NAMALWA (cell line): ENCODE data around the gene PRRT4.
A peak's percentile ranks its signal among the peaks of the same experiment; 100 is the strongest.

ENCODE experiments used
- DNase-seq: peaks from one replicate; pipeline ENCODE4 v3.0.0-alpha.2; 2015; ENCODE audit warnings: low spot score

The PRRT4 gene

DNA sequence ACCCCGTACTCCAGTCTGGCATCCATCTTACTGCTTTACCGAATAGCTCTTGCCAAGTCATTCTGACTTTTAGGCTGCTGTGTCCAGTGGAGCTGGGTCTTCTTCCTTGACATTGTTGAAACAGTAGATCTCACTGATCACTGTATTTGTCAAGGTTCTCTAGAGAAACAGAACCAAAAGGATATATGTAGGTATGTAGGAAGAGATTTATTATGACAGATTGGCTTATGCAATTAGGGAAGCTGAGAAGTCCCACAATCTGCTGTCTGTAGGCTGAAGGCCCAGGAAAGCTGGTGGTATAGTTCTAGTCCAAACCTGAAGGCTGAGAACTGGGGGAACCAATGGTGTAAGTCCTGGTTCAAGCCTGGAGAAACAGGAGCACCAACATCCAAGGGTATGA, 12.1 kb upstream of the PRRT4 start:
- no peak for DNase-seq

DNA sequence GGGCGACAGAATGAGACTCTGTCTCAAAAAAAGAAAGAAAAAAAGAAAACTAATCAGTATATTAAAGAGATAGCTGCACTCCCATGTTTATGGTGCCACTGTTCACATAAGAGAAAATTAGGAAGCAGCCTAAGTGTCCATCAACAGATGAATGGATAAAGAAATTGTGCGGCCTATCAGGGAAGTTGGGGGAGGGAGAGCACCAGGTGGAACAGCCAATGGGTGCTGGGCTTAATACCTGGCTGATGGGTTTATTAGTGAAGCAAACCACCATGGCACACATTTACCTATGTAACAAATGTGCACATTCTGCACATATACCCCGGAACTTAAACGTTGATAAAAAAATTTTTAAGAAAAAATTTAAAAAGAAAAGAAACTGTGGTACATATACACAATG, 9.0 kb upstream of the PRRT4 start:
- no peak for DNase-seq

DNA sequence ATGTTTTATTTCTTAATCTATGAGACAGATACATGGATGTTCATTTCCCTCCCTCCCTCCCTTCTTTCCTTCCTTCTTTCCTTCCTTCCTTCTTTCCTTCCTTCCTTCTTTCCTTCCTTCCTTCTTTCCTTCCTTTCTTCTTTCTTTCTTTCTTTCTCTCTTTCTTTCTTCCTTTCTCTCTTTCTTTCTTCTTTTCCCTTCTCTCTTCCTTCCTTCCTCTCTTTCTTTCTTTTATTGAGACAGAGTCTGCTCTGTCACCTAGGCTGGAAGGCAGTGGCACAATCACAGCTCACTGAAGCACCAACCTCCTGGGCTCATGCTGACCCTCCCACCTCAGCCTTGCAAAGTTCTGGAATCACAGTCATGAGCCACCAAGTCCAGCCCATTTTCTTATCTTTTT, 5.5 kb upstream of the PRRT4 start:
- no peak for DNase-seq

DNA sequence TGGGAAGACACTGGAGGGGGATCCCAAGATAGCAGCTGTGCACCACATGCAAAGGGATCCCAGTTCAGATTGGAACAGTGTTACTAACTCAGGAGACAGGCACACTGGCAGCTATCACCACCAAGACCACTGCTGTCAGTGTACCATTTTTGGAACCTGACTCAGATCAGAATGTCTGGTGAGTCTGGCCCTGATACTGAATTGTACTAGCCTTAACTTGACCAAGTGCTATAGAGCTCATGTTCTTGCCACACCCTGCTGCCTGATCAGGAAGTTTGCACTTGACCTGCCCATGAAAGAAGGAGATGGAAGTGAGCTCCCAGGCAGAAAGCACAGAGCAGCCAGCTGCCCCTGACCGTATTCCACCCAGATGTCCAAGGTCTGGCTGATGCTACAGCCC, 4.8 kb upstream of the PRRT4 start:
- DNase-seq, result no peak

DNA sequence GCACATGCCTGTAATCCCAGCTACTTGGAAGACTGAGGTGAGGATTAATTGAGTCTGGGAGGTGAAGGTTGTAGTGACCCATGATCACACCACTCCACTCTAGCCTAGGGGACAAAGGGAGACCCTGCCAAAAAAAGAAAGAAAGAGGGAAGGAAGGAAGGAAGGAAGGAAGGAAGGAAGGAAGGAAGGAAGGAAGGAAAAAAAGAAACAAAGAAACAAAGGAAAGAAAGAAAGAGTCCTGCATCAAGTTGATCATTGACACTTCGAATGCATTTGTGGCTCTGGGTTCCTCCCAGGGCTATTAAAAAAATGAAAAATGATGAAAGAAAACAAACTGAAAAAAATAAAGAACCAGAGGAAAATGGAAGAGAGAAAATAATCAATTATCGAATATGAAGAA, 3.9 kb upstream of the PRRT4 start:
- no peak for DNase-seq

- DNase-seq, result no peak
Observed at GRCh38 chr7:128364166-128364870, 2.8 kb upstream of the PRRT4 start.

- no peak for DNase-seq
Observed at GRCh38 chr7:128363261-128363721, 1.8 kb upstream of the PRRT4 start.

DNA sequence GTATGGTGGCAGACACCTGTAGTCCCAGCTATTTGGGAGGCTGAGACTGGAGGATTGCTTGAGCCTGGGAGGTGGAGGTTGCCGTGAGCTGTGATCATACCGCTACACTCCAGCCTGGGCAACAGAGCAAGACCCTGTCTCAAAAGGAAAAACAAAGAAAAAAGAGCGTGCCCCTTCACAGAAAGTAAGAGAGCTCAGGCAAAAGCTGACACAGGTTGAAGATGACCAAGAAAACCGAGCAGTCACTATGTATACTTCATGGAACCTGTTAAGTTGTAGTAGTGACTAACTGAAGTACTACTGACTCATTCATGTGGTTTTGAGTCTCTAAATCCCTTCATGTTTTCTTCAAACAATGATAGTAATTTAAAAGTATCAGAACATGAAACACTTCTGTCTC, 1.2 kb upstream of the PRRT4 start:
- DNase-seq, result no peak

GRCh38 chr7:128360359-128360678, 1.2 kb downstream of the PRRT4 start:
- DNase-seq, result no peak

GRCh38 chr7:128359939-128360338, 1.6 kb downstream of the PRRT4 start:
- no peak for DNase-seq

- DNase-seq, result no peak
Observed at GRCh38 chr7:128359336-128359735, 2.2 kb downstream of the PRRT4 start.

GRCh38 chr7:128358233-128358632, 3.3 kb downstream of the PRRT4 start:
- DNase-seq, result no peak

- DNase-seq, result no peak
Observed at GRCh38 chr7:128357217-128357613, 4.3 kb downstream of the PRRT4 start.

DNA sequence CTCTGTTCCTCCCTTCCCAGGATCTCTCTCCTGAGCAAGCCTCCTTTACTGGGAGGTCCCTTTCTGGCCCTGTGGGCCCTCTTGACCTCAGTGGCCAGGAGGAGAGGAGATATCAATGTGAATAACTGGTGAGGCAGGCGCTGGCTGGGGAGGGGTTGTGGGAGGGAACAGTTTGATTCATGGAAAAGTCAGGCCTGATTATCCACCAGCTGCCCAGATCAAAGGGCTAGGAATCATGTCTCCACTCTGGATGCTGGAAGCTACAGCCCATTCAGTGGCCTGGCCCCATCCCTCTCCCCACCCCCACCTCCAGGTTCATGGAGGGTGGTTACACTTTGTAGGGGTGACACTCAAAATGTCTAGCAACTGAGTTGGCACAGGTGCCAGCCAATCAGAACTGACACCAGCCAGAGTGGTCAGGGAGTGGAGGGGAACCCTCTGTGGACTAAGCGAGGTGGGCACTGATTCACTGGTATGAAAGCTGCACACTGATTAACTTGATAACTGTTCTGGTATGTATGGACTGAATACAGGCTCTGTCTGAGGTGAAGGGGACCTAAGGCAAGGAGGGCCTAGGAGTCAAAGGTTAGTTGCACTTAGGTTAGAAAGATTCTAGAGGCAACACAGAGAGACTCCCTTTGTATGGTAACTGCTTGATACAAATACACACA, 4.8 kb downstream of the PRRT4 start:
- no peak for DNase-seq

DNA sequence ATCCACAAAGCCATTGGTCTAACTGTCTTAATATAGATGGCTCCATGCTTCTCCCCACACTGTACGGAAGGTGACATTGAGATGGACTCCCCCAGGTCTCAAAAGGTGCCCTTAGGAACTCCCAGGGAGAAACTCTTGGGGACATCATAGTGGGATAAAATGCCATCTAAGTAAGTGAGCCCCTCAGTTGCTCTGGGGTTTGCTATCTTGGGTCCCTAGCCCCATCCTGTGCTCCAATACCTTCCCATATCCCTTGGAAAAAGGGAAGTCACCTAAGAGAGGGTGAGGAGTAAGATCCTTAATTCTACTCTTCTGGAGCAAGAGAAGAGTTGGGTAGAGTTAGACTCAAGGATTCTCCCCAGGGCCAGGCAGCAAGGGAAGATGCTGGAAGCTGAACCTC, 7.9 kb downstream of the PRRT4 start:
- no peak for DNase-seq

- DNase-seq, result no peak
Observed at GRCh38 chr7:128353189-128353588, 8.3 kb downstream of the PRRT4 start.

- no peak for DNase-seq
Observed at GRCh38 chr7:128352636-128353035, 8.9 kb downstream of the PRRT4 start.

DNA sequence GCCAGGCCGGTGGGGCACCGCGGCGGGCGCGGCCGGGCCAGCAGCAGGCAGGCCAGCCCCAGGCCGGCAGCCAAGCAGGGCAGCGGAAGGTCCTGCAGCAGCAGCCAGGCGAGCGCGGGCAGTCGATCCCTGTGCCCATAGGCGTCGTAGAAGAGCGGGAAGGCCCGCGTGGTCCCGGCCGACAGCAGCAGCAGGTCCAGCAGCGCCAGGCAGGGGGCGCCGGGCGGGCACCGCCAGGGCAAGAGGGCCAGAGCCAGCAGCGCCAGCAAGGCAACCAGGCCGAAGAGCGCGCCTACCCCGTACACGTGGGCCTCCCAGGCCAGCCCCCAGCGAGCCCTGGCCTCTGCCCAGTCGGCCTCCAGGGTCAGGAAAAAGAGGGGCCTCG, 9.3 kb downstream of the PRRT4 start:
- DNase-seq, result no peak

GRCh38 chr7:128351296-128352152, 10.0 kb downstream of the PRRT4 start:
- no peak for DNase-seq

GRCh38 chr7:128350708-128351295, 10.7 kb downstream of the PRRT4 start:
- DNase-seq, result no peak

DNA sequence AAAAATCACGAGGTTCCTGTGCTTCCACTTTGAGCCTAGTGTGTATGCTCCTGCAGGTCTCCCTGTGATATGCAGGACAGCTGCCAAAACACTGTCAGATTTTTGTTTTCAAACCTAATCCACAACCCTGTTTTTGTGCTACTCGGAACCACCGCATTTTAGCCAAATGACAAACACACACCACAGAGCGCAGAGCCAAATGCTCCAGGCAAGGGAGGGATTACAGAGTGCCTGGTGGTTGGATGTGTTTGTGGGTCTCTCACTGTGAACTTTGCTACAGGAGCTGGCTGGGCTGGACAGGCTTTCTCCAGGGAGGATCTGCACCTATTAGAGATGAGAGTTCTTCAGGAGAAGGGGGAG, 12.0 kb downstream of the PRRT4 start:
- DNase-seq, result no peak

DNA sequence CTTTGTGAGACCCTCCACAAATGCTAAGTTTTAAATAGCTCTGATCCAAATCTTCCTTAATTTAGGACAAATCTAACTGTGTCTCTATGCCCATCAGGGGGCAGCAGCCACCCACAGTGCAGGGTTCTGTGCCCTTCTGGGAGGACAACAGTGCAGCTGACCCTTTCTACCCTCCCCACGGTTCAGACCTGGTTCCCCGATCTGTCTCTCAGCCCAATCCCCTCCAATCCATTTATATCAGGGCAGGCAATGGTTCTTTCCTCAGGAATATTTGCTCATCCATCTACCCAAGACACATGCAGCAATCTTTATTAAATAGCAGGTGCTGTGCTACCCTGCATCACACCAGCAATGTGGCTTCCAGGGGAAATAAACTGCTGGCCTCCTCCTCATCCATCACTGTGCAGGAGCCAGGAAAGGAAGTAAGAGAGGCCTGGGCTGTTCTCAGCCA, 13.8 kb downstream of the PRRT4 start:
- peak; percentile 77 for DNase-seq

GRCh38 chr7:128344431-128344774, 17.1 kb downstream of the PRRT4 start:
- DNase-seq, result no peak
